Measurements from ENCODE around the gene RNF157.
"Not testable (repeated sequence)": the region's sequence is repeated elsewhere in the genome, so short reads cannot be mapped to it uniquely, and the experiment has no call there.

The RNF157 gene

DNA sequence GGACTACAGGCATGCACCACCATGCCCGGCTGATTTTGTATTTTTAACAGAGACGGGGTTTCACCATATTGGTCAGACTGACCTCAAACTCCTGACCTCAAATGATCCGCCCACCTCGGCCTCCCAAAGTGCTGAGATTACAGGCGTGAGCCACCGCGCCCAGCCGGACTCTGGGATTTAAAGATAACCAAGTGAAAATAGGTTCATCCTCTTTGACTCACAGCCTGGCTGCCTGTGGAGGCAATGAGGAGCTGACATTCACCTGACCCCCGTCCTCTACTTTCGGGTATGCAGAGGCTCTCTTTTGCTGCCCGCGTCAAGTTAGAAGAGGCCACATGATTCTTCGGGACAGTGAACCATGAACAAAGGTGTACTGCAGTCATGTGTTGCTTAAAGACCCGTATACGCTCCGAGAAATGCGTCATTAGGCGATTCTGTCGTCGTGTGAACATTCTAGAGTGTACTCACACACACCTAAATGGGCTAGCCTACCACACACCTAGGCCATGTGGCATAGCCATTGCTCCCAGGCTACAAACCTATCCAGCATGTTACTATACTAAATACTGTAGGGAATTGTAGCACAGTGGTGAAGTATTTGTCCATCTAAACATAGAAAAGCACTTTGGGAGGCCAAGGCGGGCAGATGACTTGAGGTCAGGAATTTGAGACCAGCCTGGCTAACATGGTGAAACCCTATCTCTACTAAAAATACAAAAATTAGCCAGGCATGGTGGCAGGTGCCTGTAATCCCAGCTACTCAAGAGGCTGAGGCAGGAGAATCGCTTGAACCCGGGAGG lies 12.9 kb upstream of the RNF157 start:
- not testable (repeated sequence) for DNase-seq

DNA sequence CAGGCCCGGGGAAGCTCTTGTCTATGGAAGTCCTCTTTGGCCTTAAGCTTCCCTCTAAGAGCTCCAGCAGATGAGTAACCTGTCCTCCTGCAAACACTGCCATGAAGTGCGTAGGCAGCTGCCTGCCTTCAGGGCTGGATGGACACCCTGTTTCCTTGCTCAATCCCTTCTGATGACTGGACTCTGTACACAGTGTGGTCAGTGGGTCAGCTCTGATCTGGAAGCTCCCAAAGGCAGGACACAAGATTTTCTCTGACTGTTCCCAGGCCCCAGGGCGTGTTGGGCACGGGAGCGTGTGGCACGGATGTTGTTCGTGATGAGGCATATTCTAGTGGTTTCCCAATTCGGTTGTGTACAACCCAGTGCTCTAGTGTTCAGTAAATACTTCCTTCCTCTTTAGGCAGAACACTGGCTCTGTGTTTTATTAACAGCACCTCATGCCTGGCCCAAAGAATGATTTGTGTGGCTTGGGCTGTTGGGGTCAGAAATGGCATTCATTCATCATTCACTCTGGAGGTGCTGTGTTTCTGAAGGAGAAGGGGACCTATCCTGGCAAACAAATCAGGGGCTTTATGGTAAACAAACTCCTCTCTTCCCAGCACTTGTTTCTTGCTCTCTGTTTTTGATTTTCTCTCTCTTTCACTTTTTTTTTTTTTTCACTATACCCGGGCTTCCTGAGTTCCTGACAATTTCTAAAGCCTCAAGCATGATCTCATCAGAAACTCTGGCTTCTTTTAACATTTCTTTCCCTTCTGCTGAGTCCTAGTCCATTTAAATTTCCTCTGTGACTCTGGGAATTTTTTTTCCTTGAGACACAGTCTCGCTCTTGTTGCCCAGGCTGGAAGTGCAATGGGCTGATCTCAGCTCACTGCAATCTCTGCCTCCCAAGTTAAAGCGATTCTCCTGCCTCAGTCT lies 12.0 kb upstream of the RNF157 start:
- DNase-seq: peak; percentile 30

DNA sequence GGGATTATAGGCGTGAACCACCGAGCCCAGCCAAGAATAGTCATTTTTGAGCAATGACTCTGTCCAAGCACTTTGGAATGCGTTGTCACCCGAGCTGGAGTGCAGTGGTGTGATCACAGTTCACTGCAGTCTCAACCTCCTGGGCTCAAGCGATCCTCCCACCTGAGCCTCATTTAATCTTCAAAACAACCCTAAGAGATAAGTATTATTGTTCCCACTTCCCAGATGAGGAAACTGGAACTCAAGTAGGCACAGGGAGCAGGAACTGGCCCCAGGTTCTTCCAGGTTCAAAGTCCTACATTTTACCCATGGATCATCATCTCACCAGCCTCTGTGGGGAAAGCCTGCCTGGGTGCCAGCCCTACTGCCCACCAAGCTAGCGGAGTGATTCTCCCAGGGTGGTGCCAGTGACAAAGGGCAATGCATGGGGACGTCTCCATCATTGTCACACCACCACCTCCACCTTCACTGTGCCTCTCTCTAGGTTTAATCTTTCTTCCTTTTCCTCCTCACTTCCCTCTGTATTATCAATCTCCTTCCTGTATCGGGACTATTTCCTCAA lies 11.3 kb upstream of the RNF157 start:
- DNase-seq: no peak

DNA sequence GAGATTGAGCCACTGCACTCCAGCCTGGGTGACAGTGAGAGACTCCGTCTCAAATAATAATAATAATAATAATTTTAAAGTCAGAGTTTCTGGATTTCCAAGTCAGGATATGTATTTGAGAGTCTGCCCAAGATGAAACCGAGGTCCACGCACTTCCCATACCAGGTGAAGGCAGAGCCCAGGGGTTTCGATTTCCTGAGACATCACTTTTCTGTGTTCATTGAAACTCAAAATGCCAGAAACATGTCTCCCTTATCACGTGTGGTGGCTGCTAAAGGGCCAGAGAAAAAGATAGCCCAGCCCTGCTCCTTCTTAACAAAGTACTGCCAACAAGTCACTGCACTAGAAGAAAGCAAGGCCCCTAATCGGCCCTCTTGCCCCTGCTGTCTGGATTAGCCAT lies 9.8 kb upstream of the RNF157 start:
- DNase-seq: no peak

DNA sequence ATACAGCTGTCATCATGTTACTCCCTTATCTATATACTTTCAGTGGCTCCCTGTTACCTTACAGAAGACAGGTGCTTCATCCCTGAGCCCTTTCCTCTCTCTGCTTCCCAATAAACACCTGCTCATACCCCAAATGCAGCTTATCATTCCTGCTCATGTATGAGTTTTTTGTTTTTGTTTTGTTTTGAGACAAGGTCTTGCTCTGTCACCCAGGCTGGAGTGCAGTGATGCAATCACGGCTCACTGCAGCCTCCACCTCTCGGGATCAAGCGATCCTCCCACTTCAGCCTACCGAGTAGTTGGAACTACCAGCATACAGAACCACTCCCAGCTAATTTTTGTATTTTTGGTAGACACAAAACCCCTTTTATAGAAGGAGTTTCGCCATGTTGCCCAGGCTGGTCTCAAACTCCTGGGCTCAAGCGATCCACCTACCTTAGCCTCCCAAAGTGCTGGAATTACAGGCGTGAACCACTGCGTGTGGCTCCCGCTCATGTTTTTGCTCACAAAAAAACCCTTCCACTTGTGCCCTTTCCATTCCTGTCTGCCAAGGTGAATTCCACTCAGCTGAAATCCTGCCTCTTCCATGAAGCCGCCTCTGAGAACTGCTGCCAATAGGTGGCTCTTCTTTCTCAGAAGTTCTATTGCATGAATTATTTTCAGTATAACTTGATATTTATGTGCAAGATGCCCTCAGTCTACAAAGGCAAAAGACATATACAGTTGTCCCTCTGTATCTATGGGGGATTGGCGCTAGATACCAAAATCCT lies 7.9 kb upstream of the RNF157 start:
- peak; percentile 34 for DNase-seq

DNA sequence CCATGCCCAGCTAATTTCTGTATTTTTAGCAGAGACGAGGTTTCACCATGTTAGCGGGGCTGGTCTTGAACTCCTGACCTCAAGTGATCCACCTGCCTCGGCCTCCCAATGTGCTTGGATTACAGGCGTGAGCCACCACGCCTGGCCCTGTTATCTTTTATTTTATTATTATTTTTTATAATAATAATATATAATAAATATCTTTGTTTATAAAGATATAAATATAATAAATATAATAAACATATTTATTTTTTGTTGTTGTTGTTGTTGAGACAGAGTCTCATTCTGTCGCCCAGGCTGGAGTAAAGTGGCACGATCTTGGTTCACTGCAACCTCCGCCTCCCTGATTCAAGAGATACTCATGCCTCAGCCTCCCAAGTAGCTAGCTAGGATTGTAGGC lies 7.0 kb upstream of the RNF157 start:
- DNase-seq: no peak

DNA sequence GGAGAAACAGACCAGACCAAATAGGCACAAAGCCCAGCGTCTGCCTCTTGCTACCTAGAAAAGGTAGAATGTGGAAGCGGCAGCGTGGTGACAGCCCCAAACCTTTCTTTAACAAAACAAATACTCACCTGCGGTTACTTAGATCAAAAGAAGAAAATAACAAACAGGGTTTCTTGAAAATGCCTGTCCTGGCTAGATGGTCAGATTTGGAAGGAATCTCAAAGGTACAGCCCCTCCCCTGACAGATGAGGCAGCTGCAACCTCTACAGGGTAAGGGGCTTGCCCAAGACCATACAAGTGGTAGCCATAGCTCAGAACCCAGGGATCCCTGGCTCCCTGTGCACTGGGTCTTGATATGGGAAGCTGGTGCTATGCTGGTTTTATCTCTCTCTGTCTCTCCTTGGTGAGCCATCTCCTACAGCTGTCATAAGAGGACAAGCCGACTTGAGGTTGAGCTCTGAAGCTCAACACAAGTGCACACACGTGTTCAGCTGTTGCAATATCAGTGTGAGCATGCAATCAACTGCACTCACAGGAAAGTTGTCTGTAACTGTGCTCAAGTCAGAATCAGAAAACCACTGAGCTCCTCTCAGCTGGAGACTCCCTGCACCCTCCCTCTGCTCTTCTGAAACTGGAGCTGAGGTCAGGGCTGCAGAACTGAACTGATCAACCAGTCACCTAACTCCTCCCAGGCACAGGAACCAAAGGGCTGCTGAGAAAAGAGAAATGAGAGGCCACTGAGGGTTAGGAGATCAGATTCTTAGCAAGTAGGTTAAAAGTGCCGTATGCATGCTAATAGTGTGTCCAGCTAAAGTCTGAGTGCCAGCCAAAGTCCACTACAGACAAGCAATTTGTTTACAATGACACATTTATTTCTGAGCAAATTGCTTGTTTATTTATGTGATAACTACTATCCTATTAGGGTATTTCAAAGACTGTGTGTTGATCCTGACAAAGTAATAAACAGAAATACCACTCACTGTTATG lies 6.1 kb upstream of the RNF157 start:
- DNase-seq: no peak

DNA sequence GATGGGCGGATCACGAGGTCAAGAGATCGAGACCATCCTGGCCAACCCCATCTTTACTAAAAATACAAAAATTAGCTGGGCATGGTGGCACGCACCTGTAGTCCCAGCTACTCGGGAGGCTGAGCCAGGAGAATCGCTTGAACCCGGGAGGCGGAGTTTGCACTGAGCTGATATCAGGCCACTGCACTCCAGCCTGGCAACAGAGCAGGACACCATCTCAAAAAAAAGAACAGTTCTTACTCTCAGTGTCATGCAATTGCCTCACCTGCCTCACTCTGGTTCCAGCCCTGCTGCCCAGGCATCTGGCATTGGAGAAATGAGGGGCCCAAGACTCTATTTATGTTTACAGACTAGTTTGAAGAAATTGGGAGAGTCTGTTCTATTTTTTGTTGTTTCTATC lies 4.4 kb upstream of the RNF157 start:
- DNase-seq: not testable (repeated sequence)

DNA sequence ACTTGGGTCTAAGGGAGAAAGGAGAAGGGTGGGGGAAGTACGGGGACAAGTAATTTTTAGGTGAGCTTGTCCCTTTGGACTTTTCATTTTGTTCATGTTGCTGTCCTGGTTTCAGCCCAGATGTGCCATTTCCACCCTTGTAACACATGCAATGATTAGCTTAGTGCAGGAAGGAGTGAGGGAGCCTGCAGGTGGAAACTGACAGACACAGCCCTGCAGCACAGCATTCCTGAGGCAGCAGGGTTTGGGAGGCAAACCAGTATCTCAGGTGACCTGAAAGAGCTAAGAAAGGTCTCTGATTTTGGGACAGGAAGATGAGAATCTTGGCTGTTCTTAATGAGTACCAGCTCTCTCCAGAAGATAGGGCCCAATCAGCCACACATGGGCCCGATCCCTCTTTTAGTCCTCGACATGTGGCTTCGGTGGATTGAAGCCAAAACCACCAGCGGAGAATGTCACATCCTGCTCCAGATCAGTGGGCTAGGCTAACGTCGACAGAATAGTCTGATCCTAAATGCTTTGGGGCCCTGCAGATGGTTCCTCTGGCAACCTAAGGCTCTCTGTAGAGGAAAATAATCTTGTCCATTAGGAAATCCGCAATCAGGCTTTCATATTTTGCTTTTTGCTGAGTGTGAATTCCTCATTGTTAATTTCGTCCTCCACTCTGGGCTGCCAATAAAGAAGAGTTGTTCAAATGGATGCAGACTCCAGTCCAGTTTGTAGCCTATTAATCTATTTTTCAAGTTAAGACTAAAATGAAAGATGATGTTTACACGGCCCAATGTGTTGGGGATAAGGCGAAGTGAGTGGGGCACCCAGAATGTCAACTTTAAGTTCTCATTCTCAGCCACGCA lies 3.8 kb upstream of the RNF157 start:
- no peak for DNase-seq

DNA sequence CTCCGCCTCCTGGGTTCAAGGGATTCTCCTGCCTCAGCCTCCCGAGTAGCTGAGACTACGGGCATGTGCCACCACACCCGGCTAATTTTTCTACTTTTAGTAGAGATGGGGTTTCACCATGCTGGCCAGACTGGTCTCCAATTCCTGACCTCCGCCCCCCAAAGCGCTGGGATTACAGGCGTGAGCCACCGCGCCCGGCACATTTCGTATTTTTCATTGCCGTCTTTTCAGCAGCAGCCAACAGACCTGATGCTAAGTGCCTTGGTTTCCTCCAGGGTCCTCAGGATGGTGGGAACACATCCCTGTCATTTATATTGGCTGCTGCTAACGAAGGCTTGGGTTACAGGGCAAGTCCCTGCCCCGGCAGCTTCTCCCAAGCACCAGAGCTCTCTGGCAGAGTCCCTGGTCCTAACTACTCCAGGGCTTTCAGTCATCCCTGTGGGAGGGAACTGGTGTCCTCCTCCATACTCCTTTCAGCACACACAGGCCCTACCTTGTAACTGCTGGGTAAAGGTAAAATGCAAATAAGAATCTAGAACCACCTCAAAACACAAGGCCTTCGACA lies 1.5 kb upstream of the RNF157 start:
- DNase-seq: no peak

DNA sequence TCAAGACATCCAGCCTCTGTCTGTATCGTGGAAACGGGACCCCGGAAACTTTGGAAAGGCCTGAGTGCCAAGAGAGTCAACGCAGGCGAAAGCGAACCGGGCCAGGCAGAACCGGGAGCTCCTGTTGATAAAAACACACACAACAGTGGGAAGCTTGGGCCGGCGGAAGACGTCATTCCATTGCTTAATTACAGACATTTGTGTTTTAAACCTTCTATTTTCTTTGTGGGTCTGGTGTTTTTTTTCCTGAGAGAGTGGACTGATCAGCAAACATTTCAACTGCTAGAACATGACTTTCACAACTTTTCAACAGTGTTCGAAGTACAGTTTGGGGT lies 878 bp upstream of the RNF157 start:
- DNase-seq: no peak

DNA sequence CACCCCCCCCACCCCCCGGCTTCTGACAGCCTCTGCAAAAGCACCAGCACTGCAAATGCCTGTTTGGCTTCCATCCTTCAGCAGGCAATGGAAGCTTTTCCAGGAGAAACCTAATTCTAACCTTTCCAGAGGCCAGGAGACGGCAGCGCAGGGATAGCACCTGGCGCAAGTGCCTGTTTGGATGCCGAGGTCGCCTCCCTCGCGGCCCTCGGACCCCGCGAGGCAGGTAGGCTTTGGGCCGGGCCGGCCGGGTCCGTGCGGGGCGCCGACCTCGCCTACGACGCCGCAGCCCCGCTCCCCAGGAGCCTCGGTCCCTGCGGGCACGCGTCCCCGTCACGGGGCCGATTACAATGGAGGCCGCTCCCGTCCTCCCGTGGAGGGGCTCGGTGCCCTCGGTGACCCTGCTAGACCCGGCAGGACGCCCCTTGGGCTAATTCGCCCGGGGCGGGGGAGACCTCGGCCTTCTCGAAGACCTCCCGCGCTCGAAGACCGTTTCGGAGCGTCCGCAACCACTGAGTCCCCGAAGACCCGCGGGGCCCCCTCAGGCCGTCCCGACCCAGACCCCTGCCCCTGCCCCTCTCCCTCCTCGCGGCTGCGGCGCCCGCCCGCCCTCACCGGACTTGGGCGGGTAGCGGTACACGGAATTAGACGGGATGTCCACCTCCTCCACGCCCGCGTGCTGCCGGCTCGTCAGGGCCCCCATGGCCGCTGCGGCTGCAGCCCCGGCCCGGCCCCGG lies 587 bp downstream of the RNF157 start:
- DNase-seq: peak; percentile 67

DNA sequence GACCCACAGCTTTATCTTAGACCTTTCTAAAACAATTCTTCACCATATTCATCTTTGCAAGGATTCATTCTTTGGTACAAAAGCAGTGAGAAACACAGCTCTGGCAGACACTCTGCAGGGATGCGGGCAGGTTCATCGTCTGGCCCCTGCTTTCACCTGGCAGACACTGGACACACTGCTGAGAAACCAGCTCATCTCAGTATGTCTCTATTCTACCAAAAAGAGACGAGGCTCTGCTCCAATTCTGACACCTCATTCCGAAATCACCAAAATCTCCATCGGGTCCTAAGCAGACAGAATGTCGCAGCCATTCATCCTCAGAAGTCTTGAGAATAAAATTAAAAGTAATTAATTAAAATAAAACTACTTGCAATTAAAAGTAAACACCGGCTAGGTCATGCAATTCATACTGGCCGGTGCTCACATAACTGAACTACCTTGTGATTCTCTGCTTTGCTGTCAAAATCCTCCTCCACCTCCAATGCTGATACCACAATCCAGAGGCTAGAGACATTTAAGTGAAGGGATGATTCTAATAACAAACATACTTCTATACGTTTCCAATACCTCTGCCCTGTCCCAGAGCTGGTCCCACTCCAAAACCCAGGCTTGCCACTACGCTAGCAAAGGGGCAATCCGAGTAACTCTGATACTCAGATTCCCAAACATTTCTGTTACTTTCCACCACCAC lies 1.3 kb downstream of the RNF157 start:
- peak; percentile 52 for DNase-seq

DNA sequence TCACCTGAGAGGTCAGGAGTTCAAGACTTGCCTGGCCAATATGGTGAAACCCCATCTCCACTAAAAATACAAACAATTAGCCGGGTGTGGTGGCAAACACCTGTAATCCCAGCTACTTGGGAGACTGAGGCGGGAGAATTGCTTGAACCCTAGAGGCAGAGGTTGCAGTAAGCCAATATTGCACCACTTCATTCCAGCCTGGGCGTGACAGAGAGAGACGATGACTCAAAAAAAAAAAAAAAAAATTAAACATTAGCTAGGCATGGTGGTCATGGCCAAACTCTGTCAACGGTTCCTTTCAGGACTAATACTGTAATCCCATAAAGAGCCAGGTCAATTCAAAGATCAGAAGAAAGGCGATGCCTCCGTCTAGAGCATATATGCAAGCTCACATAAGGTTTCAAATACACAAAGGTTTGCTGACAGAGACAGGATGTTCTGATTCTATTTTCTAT lies 2.4 kb downstream of the RNF157 start:
- peak; percentile 68 for DNase-seq

DNA sequence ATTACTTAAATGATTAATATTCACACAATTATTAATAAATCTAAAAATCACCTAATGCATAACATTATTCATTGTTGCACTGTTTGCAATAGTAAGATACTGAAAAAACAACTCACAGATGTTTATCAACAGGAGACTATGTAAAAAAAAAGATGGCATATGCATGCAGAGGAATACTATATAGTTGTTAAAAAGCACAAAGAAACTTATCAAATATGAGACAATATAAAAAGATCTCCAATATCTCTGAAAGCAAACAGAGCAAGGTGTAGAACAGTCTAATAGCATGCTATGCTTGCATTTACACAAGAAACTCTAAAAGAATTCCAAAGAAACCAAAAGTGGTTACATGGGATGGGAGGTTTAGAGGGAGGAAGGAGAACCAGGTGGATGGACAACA lies 3.7 kb downstream of the RNF157 start:
- DNase-seq: no peak

DNA sequence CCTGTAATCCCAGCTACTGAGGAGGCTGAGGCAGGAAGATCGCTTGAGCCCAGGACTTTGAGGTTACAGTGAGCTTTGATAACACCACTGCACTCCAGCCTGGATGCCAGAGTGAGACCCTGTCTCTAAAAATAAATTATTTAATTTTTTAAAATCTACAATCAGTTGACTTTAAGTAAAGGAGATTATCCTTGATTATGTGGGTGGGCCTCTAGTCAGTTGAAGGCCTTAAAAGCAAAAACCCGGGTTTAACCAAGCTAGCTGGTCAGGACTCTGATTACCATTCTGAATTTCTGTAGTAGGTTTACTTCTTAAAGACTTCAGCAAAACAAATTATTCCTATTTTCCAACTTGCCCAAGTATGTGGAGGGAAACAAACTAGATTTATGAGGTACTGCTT lies 4.4 kb downstream of the RNF157 start:
- no peak for DNase-seq

DNA sequence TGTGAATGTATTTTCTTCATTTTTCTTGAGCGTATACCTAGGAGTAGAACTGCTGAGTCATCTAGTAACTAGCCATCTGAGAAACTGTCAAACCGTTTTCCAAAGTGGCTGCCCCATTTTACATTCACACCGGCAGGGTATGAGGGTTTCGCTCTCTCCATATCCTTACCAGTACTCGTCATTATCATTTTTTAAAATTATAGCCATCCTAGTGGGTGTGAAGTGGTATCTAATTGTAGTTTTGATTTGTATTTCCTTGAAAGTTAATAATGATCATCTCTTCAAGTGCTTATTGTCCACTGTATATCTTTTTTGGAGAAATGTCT lies 6.0 kb downstream of the RNF157 start:
- no peak for DNase-seq

DNA sequence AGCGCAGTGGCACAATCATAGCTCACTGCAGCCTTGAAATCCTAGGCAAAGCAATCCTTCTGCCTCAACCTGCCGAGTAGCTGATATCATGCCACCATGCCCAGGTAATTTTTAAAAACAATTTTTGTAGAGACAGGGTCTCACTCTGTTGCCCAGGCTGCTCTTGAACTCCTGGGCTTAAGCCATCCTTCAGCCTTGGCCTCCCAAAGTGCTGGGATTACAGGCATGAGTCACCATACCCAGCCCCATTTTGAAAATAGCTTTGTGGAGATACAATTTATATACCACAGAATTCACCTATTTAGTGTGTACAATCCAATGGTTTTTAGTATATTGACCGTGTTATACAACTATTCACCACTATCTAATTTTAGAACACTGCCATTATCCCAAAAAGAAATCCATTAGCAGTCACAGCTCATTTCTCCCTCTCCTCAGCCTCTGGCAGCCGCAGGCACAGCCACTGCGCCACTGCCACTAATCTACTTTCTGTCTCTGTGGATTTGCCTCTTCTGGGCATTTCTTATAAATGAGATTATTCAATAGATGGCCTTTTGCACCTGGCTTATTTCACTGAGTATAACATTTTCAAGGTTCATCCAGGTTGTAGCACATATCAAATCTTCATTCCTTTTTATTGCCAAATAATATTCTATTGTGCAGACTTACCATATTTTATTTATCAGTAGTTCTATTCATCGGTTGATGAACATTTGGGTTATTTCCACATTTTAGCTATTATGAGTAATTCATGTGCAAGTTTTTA lies 6.5 kb downstream of the RNF157 start:
- DNase-seq: no peak
